Measurements from ENCODE around the gene FLT4. TPM values are rescaled to one million over a fixed set of nuclear protein-coding genes. Genes with fewer than 3 reads are reported as not detected.

FLT4 gene
- total RNA-seq, 1 experiment from 2014 or later: 6.3 TPM

DNA sequence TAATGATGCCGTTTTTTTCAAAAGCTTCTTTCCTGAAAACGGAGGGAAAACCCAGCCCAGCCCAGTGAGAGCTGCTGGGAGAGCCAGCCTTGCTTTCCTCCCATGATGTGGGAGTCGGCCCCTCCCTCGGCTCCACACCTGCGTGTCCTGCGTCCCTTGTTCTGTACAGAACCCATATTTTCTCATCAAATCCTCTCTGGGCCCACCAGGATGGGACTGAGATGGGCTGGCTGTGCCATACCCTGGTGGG lies 8.9 kb downstream of the FLT4 start:
- H3K4me1 Mint-ChIP-seq: peaks cover 2 to 15% of the 10 kb centered on the region in 2 experiments; a peak in 3 of 4 replicates
- no CpG with 5 or more reads among the region's 6 CpGs for WGBS (ENCODE audit: extremely low coverage, insufficient read length, low lambda C conversion rate)
- H3K4me3 Mint-ChIP-seq: no peak overlapping the region

More for the DNA sequence above, 8.9 kb downstream of the FLT4 start:
- no peaks in the 10 kb centered on the region; a peak in 1 of 5 replicates for H3K9me3 Mint-ChIP-seq
- H3K9ac ChIP-seq (ENCODE audit: extremely low read depth, insufficient read length, low read length): no peak overlapping the region
- H3K4ac ChIP-seq (ENCODE audit: low read depth, low read length): no peak overlapping the region
- no peak overlapping the region for H3K4me2 ChIP-seq (ENCODE audit: insufficient read depth, insufficient read length, low read length)
- H2BK5ac ChIP-seq (ENCODE audit: insufficient read length, low read length): no peak overlapping the region
- H3K18ac ChIP-seq (ENCODE audit: insufficient read length, low read depth, low read length): no peak overlapping the region
- H2BK120ac ChIP-seq (ENCODE audit: low read depth, low read length, poor library complexity, severe bottlenecking): no peak overlapping the region
- H3K79me1 ChIP-seq (ENCODE audit: insufficient read depth, low read depth, low read length, poor library complexity, severe bottlenecking): no peaks in the 10 kb centered on the region
- H3T11ph ChIP-seq (ENCODE audit: low read length): no peak overlapping the region
- H4K20me1 ChIP-seq (ENCODE audit: control insufficient read depth, insufficient read depth, insufficient read length): peaks cover 3% of the 10 kb centered on the region
- no peaks in the 10 kb centered on the region; a peak in 2 of 7 replicates for H3K36me3 Mint-ChIP-seq (ENCODE audit: insufficient read depth in 1 of 3, low read depth in 3 of 3)
- no peak overlapping the region for H4K91ac ChIP-seq (ENCODE audit: insufficient read length, low read depth, low read length)
- no peak overlapping the region for H2AFZ ChIP-seq (ENCODE audit: low read length)
- no peaks in the 10 kb centered on the region for H3K23me2 ChIP-seq (ENCODE audit: insufficient read length, low read depth, low read length, poor library complexity, severe bottlenecking)
- no peak overlapping the region for H3K56ac ChIP-seq (ENCODE audit: insufficient read length, low read depth, low read length)
- no peak overlapping the region for H2BK12ac ChIP-seq (ENCODE audit: insufficient read length, low read depth, low read length)
- no peak overlapping the region for H4K8ac ChIP-seq (replicated peaks; ENCODE audit: insufficient read length, low read depth, low read length)
- H4K5ac ChIP-seq (ENCODE audit: insufficient read length, low read depth, low read length): no peak overlapping the region
- no peak overlapping the region for H3K27ac Mint-ChIP-seq
- DNase-seq: no peak
- H2AK5ac ChIP-seq (ENCODE audit: insufficient read length, low read length): no peak overlapping the region
- H3K4me1 ChIP-seq (ENCODE audit: insufficient read depth, low read length): no peaks in the 10 kb centered on the region
- no peak overlapping the region for H2BK15ac ChIP-seq (ENCODE audit: low read depth, low read length)
- no peaks in the 10 kb centered on the region for H3K79me2 ChIP-seq (ENCODE audit: insufficient read depth, low read length)
- no peak overlapping the region for H3K23ac ChIP-seq (ENCODE audit: insufficient read length, low read depth, low read length)
- H3K9me3 ChIP-seq (ENCODE audit: control insufficient read depth, low read depth, low read length): no peaks in the 10 kb centered on the region
- H3K27ac ChIP-seq (ENCODE audit: insufficient read length, low read depth, low read length): no peak overlapping the region
- TF ChIP-seq CTCF (conservative IDR thresholded peaks at IDR 0.05): no peak
- H3K14ac ChIP-seq (ENCODE audit: insufficient read depth, low read length): no peak overlapping the region
- H3K27me3 ChIP-seq (ENCODE audit: insufficient read depth, low read length): no peaks in the 10 kb centered on the region
- H2BK20ac ChIP-seq (ENCODE audit: low read depth, low read length, poor library complexity, severe bottlenecking): no peak overlapping the region
- H3K27me3 Mint-ChIP-seq (ENCODE audit: low read depth): peaks cover 11% of the 10 kb centered on the region

Data from H9 (cell line).